Glomerular visceral epithelial cell (primary cell): ENCODE data around the gene LEF1.
"Not testable (repeated sequence)": the region's sequence is repeated elsewhere in the genome, so short reads cannot be mapped to it uniquely, and the experiment has no call there.

Experiments used
- DNase-seq: peaks from one replicate; pipeline ENCODE4 v3.0.0-alpha.2; 2016; ENCODE audit errors: extremely low spot score

LEF1 gene

DNA sequence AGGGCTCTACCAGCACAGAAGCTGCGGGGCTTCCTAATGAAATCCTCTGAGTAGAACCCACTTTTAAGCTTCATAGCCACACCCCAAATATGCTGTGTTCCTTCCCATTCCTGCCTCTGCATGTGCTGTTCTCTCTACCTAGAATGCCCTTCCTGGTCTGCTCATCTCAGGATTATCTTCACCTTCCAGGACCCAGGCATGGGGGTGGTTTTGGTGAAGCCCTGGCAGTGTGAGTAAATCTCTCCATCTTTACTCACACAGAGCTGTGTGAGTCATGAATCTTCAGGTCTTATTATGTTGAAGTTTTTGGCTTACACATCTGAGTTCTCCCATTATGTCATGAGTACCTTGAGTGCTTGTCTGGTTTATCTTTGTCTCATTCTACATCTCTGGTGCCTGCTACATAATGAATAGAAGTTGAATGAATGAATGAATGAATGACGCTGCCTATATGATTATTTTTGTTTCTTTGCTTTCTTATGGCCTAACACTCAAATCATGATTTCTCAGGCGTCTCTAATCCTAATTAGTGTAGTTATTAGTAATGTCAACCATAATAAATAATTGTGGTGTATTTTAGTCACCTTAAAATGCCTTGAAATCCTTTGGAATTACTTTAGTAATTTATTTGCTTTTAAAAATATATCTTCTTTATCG lies 137.2 kb downstream of the LEF1 start:
- no peak for DNase-seq

- DNase-seq: peak; percentile 42
Observed at GRCh38 chr4:108030332-108030731, 138.4 kb downstream of the LEF1 start.

DNA sequence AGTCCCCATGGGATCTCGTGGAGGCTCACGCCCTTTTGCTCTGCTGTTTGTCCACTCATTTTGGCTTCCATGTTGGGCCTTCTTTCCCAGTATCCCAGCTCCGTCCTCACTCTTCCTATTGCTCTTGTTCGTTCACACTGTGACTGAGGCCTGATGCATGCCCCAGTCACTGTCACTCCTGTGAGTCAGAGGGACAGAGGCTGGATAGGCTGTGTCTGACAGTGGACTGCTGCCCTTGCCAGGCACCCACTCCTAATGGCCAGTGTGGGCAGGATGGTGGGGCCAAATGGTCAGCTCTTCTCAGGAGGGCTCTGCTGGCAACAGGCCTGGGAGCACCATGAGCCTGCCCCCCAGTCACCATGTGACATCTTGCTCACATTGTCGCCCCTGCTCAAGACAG lies 139.0 kb downstream of the LEF1 start:
- no peak for DNase-seq

DNA sequence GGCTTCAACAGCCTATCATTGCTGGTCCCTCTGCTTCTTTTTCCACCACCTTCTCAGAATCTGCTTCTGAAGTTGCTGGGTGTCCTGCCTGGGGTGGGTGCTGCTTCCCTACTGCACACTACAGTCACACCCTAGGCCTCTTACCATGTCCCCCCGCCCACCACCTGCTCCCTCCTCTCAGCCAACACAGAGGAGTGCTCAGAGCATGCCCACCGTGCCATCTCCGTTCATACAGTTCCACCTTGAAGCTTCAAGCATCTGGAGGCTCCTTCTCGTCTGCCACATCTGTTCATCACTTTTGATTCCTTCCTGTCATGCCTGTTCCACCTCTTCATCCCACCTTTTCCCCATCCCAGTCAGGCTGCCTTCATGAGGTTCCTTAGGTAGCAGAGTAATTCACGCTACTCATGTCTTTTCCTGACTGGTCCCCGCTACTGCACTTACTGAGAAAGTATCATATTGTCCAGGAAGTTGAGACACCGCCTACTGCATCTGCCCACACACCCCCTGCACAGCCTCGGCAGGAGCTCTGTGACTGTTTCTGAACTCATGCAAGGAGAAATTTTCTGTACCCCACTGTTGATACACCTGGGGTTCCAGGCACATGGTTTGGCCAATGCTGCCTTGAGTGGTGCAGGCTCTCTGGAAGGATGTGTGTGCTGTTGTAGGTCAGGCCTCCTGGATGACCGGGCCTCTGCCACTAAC lies 139.6 kb downstream of the LEF1 start:
- DNase-seq: no peak

DNA sequence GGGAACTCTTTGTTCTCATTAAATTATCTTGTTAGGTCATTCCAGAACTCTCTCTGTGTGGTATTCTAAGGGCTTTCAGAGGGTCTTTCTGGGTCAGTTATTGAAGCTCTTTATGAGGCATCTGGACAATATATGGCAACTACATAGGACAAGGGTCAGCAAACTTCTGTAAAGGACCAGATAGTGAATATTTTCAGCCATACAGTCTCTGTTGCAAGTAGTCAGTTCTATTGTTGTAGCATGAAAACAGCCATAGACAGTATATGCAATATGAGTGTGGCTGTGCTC lies 143.9 kb downstream of the LEF1 start:
- no peak for DNase-seq

DNA sequence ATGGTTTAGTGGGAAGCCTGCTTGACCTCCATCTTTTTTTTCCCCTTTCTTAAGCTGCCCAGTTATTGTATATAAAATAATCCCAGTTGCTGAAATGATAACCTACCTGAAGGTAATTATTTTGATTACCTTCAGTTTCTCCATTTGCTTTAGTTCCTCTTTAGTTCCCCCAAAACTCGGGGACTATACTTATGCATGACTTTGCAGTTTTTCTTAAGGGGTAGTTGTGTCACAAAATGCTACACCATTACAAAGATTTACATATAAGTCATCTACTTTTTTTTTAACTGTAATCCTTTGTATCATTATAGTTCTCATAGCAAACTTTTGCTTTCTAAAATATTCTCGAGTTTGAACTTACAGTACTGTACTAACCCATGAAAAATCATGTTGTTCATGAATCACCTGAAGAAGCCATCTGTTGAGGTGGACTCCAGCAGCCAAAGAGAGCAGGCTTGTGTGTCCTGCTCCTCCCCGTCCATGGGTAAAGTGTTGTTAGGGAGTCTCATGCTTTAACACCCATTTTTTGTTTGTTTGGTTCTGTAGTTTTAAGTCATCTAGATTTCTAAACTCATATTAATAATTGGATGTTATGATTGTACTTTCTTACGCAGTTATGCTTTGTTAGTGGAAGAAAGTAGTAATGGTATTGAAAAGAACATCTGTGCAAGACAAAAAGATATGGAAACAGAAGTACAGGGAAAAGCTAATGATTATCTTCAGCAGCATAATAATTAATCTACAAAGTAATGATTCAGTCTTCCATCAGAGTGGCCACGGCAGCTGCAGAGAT lies 144.5 kb downstream of the LEF1 start:
- DNase-seq: peak; percentile 31

DNA sequence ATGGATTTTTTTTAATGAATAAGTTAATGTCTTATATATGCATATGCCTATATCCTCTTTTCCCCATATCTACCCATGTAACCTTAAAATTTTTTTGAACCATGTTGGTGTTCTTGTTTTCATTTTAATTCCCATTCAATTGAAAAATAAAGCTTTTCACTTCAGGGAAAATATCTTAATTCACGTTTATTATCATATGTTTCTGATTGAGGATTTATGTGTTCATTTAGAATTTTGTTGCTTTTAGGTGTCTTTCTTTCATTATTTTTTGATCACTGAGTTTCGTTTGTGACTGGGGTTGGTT lies 149.9 kb downstream of the LEF1 start:
- no peak for DNase-seq

DNA sequence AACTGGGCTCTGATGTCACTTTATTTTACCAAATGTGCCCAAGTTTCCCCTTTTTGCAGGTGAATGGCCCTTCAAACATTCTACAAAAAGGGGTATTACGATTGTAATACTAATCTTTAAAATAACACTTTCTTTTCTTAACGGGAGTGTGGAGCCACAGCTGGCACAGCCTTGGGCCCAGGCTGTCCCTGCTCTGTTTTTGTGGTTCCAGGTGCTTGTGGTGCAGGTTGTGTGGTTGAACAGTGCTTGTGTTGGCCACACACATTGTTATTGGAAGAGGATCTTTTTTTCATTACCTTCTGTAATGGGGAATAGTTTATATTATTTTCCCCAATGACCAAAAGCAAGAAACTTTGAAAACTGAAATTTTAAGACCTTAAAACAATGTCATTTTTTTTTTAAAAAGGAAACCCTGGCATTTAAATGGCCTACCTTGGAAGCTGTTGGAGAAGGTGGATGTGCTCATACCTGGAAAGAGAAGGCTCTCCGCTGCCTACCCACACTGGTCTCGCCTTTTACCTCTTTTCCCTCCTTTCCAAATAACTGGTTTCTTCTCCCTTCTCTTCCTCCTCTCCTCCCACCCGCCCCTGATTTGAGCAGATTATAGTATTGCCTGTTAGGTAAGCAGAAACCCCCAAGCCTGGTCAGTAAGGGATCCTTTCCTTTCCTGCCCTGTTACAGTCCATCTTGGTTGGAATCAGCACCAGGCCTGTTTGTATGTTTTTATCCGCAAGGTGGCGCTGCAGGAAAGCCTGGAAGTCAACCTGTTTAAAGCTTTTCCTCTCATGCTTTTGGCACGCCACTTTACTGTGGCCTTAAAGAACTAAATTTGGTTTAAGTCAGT lies 150.5 kb downstream of the LEF1 start:
- DNase-seq: peak; percentile 79

- DNase-seq: no peak
Observed at GRCh38 chr4:108013955-108014354, 154.8 kb downstream of the LEF1 start.

DNA sequence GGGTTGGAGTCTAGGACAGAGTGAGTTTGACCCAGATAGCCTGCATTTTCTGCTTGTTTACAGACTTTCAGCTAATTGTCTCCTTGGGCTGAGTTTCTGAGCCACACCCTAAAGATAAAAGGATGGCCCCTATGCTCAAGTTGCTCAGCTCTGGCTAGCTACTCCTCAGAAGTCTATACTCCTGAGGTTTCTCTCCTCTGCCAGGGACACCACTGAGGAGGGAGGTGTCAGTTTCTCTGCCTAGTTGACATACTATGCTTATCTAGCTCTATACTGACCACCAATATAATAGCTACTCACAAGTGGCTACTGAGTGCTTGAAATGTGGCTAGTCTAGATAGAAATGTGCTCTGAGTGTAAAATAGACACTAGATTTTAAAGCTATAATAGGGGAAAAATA lies 155.4 kb downstream of the LEF1 start:
- no peak for DNase-seq

DNA sequence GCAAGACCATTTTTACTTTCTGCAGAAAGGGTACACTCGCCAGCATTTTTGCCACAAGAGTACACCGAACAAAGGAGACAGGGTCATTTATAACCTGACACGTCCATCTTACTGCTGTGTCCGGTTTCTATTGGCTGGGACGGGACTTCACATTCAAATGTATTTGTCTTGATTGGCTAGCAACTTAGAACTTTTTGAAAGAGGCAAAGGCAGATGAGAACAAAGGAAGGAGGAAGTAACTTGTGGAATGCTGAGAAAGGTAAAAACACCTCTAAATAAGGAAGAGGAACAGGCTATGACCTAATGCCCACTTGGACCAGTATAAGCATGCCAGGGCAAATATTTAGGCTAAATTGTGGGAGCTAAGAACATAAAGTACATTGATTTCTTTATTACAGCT lies 156.3 kb downstream of the LEF1 start:
- DNase-seq: not testable (repeated sequence)

- peak; percentile 28 for DNase-seq
Observed at GRCh38 chr4:108010167-108010566, 158.6 kb downstream of the LEF1 start.

DNA sequence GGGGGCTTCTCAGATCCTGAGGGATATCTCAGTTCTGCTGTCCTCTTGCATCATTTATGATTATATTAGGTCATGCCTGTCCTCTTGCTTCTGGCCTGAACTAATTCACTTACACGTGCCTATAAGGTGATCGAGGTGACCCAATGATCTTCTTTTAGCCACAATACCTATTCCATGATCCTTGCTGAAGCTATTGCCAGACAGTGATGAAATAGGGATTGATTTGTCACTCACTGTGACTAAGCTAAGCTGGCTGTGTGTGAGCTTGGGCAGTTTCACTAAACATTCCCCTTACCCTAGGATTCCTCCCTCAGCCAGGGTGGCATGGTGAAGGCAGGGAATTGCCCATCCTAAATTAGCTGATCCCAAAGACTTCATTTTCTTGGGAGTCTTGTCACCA lies 160.0 kb downstream of the LEF1 start:
- DNase-seq: peak; percentile 10

DNA sequence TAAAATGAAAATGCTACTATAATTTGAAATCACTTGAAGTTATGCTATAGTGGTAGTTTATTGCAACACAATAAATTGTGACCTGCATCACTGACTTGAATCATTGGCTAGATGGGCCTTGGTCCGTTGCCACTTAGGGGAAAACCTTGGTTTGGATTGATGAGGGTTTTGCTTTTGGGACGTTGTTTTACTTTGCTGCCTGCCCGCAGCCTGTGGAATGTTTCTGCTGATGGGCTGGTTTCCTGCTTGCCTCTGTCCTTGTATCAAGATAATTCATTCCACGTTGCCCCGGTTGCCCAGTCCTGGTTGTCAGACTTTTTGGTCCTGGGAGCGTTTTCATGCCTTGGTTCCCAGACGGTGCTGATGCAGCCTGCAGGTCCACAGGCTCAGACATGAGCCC lies 160.7 kb downstream of the LEF1 start:
- DNase-seq: no peak

- no peak for DNase-seq
Observed at GRCh38 chr4:108006361-108006760, 162.4 kb downstream of the LEF1 start.

DNA sequence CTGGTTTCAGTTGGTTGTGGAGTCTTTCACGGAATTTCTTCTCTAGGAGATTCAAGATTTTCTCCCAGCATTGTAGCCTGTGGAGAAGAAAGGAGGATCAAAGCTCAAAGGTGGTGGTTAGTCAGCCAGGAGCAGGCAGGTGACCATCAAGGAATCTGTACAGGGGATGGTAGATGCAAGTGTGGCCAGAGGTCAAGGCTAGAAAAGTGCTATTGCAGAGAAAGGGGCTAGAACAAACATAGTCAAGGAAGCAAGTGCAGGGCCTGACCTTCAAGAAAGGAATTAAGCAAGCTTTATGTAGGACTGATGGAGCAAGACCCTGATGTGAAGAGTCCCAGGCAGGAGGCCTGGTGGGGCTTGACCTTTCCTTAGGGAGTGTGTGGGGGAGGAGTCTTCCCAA lies 162.9 kb downstream of the LEF1 start:
- DNase-seq: no peak

DNA sequence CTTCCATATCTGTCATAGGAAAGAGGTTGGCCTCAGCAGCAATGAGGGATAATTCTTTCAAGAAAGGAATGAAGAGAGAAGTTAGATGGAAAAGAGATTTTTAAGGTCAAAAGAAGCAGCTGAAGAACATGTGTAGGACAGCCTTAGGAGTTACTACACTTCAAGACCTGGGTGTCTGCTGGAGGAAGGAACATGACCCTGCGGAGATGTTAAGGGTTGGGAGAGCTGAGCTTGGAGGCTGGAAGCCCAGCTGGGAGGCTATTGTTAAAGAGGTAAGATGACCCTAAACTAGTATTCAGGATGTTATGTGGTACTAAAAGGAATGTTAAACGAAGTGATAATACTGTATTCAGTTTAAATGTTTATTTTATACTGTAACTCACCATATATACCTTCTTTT lies 164.1 kb downstream of the LEF1 start:
- no peak for DNase-seq

DNA sequence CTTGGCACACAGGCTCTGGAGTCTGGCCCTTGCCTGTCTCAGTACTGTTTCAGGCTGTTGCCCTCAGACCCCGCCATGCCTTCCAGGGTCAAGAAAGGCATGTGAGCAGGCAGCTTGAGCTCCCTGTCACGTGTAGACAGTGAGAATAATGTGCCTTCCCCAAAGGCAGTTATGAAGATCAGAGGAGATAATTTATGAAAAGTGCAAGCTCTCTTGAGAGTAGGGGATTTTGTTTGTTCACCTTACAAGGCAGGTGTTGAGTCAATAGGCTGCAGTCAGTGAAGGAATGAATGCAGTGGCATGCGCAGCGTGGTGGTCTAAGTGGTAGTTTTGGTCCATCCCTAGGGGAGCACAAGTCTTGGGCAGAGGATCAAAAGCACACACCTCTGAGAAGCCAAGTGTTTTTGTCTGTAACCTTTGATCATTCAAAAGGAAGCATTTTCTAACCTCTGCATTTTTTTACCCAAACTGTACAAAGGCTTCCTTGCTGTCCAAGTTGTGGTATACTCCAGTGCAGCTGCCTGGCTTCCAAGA lies 164.7 kb downstream of the LEF1 start:
- DNase-seq: no peak

DNA sequence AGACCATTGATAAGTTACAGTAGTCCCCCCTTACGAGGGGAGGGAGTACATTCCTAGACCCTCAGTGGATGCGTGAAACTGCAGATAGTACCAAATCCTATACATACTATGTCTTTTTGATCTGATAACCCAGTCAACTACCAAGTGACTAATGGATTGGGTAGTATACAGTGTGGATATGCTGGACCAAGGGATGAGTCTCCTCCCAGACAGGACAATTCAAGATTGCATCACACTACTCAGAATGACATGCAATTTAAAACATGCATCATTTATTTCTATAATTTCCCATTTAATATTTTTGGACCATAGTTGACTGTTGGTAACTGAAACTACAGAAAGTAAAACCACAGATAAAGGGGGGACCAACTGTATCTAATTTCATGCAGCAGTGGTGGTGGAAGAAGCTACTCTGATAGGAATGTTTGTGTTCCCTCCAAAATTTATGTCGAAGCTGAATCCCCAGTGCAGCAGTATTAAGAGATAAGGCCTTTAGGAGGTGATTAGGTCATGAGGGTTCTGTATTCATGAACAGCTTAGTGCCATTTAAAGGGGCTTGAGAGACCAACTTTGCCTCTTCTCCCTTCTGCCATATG lies 167.1 kb downstream of the LEF1 start:
- no peak for DNase-seq

GRCh38 chr4:107999932-108000539 lies 168.7 kb downstream of the LEF1 start:
- DNase-seq: no peak

GRCh38 chr4:107997794-107998193 lies 170.9 kb downstream of the LEF1 start:
- no peak for DNase-seq
